NCI-H2171 treated with DMSO at 0.1 percent for 48 hours (cell line): ENCODE data around the gene ATRN.

Source experiments
- DNase-seq: peaks from one replicate; lab custom pipeline; 2025; lab: John Stamatoyannopoulos, UW

ATRN gene

DNA sequence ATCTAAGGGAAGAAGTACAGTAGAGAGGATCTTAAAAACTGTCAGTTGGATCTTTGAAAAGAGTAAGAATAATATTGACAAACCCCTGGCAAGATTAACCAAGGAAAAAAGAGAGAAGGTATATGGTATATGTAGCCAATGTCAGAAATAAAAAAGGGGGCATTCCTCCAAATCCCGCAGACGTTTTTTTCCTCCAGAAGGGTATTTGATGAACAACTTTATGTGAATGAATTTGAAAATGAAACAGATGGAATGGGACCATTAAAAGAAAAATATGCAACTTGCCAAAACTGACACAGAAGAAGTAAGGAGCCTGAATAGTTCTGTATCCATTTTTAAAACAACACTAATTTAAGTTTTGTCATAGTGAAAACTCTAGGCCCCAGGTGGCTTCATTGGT, 156.7 kb downstream of the ATRN start:
- no peak for DNase-seq

GRCh38 chr20:3628502-3629314, 157.9 kb downstream of the ATRN start:
- DNase-seq, result no peak

DNA sequence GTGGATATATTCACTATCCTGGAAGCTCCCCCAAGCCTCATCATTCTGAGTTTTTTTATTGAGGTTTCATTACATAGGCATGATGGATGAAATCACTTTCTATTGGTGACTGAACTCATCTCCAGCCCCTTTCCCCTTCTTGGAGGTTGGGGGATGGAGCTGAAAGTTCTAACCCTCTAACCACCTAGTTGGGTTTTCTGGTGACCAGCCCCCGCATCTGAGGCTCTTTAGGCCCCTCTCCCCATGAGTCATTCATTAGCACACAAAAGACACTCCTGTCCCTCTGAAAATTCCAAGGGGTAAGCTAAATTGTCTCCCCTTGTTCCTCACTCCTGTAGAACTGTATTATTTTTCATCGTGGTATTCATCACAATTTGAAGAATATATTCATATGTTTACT, 159.1 kb downstream of the ATRN start:
- DNase-seq, result no peak

GRCh38 chr20:3630429-3630828, 159.6 kb downstream of the ATRN start:
- no peak for DNase-seq

- DNase-seq, result no peak
These were observed 160.7 kb downstream of the ATRN start for GRCh38 chr20:3631534-3631933.

- DNase-seq, result no peak
These were observed 161.6 kb downstream of the ATRN start for GRCh38 chr20:3632311-3633004.

GRCh38 chr20:3633913-3634478, 163.2 kb downstream of the ATRN start:
- DNase-seq, result no peak

GRCh38 chr20:3635346-3635745, 164.5 kb downstream of the ATRN start:
- no peak for DNase-seq

GRCh38 chr20:3640259-3640658, 169.4 kb downstream of the ATRN start:
- DNase-seq, result no peak

- no peak for DNase-seq
These were observed 174.7 kb downstream of the ATRN start for GRCh38 chr20:3645309-3646066.

DNA sequence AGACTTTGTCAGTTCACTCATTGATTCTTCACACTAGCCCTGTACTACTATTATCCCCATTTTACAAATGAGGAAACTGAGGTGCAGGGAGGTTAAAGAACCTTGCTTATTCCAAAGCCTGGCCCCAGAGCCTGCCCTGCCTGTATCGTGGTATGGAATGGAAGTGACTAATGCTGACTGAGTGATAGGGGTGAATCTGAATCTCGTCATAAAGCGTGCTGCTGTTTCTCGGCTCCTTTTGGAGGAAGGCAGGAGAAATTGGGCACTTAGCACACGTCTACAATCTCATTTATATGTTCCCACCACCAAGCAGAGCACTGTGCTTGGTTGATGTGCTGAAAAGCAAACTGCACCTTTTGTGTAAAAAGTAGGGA, 175.2 kb downstream of the ATRN start:
- no peak for DNase-seq

DNA sequence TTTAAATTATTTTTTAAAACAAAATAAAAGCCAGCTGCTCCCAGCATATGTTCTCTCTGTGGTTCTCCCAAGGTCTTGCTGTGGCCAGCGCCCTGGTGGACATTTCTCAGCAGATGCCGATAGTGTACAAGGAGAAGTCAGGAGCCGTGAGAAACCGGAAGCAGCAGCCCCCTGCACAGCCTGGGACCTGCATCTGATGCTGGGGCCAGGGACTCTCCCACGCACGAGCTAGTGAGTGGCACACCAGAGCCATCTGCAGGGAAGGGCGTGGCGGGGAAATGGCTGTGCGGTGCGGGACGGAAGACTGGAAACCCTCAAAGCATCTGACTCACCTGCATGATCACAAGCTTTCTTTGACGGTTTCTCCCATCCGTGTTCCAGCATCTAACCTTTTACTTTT, 175.8 kb downstream of the ATRN start:
- no peak for DNase-seq

DNA sequence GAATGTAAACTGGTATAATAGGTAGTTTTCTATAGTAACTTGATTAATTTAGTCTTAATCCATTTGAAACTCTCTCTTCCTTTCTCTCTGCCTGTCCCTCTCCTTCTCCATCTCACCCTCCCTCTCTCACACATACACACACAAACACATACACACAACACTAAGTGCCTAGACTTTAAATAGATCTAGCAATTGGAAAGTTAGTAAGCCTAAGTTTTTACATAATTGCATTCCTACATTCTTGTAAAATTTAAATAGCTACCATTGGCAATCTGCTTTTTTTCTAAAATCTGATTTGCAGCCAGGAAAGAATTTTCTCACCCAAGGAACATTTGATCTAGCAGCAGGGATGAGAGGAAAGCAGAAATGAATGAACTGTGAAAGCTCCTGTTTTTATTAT, 176.7 kb downstream of the ATRN start:
- DNase-seq, result no peak

DNA sequence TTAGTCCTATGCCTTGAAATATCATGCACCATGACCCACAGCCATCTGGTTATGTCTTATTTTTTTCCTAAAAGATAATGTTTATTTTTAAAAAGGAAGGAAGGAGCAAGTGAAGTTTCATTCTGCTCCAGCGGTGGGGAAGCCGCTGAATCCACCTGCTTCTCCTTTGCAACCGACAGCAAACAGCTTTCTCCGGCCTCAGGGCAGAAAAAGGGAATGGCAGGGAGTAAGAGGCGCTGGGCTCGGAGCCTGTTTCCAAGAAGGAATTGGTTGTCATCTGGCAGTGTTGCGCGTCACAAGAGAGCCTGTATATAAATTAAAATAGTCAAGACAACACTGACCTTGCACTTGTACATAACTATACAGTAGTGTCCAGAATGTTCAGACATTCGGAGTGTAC, 178.1 kb downstream of the ATRN start:
- no peak for DNase-seq

DNA sequence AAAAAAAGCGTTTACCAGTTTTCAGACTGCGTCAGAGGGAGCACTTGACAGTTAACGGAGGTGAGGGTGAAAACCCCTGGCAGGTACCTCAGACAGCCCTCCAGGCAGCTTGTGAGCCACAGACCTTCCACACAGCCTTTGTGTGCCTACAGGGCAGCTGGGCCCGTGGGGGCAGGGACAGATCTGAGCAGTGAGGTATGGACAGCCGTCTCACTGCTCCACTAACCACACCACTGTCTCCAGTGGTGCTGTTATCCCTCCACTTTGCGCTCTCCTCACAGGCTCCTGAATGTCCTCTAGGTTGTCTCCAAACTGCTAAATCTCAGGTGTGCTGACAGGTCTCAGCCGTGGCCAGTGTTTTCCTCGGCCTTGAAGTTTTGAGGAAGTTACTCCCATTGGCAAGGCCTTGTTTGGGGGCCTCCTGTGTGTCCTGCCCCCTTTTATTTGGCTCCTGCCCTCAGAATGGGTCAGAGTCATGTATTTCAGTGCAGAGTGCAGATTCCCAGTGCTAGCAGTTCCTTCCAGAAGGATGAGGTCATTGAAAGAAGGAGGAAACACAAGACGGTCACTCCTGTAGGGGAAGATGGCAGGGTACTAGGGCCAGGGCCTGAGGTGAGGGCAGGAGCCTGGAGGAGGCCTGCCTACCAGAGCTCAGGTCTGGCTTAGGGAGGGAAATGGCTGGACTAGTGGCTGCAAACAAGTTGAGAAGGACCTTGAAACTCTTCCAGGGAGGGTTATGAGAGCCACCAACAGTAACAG, 180.6 kb downstream of the ATRN start:
- no peak for DNase-seq

GRCh38 chr20:3652221-3652620, 181.4 kb downstream of the ATRN start:
- peak; percentile 65 for DNase-seq

DNA sequence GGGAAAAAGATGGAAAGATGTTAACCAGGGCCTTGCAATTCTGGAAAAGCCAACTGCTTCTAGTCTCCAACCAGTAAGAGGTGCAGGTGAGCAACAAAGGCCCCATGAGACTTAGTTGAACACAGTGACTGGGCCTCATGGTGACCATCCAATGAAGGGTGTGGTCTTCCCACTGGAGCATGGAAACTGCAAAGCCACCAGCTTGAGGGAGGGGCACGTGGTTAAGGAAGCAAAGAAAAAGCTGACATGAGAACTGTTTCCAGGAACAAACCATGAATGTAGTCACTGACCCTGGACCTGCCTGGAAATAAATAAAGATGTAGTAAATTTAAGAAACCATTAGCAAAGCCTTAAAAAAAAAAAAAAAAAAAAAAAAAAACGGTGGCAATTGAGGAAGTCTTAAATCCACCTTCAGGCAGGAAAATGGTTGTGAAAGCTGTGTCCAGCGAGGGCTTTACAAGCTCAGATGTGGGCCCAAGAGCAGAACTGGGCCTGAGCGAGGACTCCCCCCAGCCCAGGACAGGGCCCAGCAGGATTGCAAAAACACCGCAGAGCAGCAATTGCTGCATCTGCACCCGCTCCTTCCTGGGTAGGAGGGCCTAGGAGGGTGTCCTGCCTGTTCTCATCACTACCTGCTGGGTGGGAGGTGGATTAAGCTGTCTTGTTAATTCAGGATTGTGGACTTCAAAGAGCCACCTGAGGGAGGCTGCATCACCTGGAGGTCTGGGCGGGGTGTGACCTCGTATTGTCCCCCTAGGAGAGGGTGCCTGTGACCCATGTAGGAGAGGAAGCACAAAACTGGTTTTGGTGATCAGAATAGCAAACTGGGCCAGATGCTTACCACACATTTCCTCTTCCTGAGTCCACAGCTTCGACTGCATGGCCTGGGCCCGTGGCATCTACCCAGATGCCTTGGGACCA, 182.1 kb downstream of the ATRN start:
- DNase-seq, result no peak

DNA sequence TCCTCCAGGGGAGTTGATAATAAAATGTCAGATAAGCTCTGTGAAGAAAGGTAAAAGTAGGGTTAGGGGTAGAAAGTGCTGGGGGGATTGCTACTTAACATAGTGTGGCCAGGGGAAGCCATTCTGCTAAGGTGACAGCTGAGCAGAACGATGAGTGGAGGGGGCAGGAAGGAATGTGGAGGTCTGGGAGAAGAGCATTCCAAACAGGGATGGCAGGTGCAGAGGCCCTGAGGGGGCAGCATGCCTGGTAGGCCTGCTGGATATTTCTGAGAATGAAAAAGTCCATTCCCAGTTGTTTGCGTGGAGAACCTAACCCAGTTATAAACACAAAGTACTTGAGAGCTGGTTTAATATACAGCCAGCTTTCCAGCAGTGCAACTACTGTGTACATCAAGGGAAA, 183.1 kb downstream of the ATRN start:
- DNase-seq, result no peak

- DNase-seq, result peak; percentile 80
These were observed 183.7 kb downstream of the ATRN start for GRCh38 chr20:3654326-3655130.

GRCh38 chr20:3655131-3655405, 184.2 kb downstream of the ATRN start:
- no peak for DNase-seq
